Middle frontal gyrus (tissue), 1 donor: Measurements from ENCODE around the gene SMAD5.

Experiments used
- DNase-seq: peaks from one replicate; pipeline ENCODE4 v3.0.0-alpha.2; 2015; ENCODE audit warnings: low spot score; ENCODE audit errors: extremely low spot score

The SMAD5 gene

GRCh38 chr5:136132557-136133221, at the start of gene SMAD5:
Gene SMAD5, plus strand, starts transcription at chr5:136132845. Its CDS starts 20,916 bp downstream, at chr5:136153761.
- peak; percentile 89 for DNase-seq

GRCh38 chr5:136084698-136085097, 47.9 kb upstream of the SMAD5 start:
- DNase-seq, result no peak

DNA sequence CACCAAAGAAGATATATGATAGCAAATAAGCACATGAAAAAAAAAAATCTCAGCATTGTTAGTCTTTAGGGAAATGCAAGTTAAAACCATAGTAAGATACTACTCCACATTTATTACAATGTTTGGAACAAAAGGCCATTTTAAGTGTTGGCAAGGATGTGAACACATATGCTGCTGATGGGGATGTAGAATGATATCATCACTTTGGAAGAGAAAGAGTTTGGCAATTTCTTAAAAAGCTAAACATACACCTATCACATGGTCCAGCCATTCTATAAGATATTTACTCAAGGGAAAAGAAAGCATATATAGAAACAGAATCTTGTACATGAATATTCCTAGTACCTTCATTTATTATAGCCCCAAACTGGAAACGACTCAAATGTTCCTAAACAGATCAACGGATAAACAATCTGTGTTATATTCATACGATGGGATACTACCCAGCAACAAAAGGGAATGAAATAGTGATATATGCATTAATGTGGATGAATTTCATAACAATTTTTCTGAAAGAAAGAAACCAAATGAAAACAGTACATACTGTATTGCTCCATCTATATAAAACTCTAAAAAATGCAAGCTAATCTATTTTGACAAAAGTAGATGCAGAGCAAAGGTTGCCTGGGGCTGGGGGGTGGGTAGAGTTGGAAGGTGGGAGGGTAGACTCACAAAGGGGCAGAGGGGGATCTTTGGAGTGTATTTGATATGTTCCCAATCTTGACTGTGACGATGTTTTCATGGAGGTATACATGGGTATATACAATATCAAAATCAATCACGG, 45.7 kb upstream of the SMAD5 start:
- DNase-seq, result no peak

DNA sequence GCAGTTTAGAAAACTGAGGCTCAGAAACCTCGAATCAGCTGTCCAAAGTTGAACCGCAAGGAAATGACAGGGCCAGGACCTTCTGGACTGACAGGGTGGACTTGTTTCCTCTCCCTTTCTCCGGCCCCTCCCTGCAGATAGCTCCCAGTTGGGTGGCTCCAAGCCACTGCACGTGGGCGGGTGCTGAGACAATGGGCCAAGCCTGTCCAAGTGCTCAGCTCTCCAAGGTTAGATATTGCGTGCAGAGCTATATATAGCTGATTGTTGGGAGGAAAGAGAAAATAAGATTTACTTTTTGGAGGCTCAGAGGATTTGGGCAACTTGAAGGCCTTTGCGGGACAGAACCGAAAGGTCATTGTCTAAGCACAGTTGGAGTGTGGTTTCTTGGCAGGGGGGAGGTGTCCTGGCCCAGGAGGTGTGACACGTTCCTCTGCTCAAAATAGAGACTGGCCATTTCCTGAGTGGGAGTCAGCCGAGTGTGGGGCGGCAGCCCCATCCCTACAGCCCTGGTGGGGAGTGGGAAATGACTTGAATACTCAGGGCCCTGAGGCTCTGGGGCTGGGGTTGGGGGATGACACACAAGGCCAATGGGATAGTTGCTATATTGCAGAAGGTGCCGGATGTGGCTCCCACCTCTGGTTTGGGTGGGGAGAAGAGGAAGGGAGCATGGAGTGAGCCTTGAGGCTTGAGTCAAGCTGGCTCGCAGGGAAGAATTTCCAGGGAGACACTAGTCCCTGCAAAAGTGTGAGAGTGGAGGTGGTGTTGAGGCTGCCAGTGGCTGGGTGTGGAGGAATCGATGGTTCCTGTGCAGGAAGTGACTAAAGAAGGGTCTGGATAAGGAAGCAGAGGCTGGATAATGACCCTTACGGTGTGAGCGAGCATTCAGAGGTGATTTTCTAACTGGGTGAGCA, 44.4 kb upstream of the SMAD5 start:
- DNase-seq, result no peak

DNA sequence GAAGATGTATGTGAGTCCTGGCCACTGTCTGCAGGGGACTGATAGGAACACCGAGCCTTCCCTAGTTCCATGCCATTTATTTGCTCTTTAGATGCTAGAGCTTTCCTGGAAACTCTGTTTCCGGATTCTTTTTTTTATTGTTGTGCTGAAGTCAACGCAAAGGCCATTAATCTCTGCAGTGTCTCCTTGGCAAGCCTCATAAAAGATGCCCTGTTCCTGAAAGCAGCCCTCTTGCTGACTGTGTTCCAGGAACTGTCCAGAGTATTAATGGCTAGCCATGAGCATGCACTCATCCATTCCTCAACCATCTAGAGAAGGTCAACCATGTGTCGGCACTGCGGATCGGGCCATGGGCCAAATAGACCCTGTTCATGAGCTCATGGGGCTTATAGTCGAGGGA, 42.9 kb upstream of the SMAD5 start:
- no peak for DNase-seq

DNA sequence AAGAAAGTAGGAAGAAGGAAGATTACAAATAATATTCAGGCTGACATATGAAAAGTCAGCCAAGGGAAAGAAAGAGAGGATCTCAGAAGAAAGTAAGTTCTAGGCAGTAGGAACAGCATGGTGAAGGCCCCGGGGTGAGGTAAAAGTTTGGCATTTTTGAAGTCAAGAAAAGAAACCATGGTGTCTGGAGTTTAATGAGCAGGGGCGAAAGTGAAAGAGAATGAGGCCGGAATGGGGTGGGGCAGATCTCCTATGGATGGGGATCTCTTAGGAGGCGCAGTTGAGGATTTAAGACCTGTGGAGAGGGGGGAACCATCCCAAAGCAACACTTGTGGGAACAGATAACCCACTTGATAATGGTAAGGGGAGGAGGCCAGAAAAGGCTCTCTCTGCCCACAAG, 42.3 kb upstream of the SMAD5 start:
- no peak for DNase-seq

DNA sequence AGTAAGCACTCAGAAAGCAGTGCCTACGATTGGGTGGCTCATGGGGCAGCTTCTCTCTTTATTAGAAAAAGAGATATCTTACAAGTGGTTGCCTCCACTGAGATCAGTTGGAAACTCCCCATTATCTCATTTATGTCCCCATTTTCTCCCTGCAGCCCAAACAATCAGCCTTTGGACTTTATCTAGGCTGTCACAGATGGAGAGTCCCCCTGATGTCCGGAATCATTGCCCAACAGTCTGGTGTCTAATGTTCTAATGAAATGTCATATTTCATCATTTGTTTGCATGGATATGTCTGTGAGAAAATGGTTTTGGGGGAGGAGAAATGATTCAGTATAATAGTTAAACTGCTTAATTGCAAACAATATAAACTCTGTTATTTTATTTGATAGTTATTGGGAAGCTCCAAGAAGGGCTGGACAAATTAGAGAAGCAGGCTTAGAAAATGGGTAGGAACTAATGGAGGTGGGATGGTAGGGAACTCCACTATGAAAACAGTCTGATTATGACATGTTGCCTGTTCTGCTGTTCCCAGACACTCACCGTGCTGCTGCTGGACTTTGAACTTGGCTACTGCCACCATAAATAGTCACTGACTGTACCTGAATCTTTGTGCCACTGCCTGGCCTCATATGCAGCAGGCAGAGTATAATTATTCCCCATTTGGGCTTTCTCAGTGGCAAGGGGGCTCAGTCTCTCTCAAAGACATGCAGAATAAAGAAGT, 38.3 kb upstream of the SMAD5 start:
- DNase-seq, result no peak

DNA sequence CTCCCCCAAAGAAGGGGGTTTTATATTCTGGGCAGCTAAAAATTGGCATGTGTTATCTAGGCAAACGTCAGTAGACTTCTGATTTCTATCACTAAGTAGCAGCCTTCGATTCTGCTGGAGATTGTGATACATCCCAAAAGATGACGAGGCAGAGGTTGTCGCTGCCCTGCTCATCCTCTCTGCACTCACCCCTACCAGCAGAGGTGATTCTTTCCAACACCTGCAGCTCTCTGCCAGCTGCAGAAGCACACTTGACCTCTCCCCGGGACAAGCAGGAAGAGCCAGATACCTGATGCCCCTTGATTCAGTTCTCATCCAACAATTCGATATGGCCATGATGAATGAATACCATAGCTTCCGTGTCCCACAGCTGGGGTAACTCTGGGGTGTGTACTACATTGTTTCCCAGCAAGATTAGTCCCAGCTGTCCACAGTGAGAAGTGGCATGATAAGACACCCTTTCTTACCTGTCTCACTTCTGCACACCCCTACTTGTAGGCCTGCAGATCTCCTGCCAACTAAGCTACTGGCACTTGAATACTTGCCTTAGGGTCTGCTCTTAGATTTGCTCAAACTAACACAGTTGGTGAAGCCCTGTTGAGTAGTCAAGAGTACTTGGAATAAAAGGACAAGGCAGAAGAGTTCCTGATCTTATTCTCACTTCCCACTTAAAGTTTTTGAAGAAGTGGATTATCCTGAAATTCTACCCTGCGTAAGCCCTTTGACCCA, 37.6 kb upstream of the SMAD5 start:
- no peak for DNase-seq

DNA sequence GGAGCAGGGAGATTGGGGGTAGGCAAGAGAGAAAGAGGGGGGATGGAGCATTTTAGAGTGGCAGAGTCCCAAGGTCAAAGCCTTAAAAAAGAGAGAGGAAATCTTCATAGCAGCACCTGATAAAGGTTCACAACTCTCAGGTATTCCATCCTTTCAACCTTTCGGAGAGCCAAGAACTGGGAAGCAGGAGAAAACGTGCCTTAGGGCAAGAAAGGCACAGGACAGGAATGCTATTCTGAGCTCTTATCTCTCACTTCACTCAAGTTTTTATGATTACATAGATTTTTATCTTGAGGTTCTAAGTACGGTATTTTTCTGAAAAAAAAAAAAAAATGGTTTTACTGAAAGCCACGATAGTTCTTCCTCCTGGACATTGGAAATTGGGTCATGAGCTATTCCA, 34.5 kb upstream of the SMAD5 start:
- no peak for DNase-seq

- no peak for DNase-seq
These were observed 32.8 kb upstream of the SMAD5 start for GRCh38 chr5:136099870-136100269.

DNA sequence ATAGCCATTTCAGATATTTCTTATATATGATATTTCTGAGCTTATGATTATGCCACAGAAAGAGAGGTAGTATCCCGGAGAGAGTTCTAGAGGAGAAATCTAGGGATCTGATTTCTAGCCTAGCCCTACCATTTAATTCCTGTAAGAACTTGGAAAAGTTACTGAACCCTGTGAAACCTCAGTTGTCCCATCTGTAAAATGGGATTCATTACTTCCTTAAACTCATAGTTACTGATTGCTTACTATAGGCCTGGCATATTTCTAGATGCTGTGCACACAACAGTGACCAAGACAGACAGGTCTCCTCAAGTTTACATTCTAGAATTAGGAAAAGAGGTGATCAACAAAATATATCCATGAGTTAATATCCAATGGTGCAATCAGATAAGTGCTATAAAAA, 30.8 kb upstream of the SMAD5 start:
- DNase-seq, result no peak

DNA sequence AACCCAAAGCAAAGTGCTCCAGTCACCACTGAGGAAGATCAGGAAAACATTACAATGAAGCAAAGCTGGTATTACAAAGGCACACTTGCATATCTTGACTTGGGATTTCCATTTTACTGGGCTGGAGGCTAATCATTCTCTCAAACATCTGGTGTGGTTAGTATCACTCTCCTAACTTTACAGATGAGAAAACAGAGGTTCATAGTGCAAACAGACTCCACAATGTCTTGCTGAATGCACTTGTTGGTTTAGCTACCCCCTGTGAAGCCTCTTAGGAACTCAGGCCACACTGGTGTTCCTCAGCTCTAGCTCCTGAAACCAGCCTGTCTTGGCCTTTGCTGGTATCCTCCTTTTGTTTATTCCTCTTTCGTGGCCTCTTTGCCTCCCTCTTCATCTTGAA, 29.5 kb upstream of the SMAD5 start:
- no peak for DNase-seq

DNA sequence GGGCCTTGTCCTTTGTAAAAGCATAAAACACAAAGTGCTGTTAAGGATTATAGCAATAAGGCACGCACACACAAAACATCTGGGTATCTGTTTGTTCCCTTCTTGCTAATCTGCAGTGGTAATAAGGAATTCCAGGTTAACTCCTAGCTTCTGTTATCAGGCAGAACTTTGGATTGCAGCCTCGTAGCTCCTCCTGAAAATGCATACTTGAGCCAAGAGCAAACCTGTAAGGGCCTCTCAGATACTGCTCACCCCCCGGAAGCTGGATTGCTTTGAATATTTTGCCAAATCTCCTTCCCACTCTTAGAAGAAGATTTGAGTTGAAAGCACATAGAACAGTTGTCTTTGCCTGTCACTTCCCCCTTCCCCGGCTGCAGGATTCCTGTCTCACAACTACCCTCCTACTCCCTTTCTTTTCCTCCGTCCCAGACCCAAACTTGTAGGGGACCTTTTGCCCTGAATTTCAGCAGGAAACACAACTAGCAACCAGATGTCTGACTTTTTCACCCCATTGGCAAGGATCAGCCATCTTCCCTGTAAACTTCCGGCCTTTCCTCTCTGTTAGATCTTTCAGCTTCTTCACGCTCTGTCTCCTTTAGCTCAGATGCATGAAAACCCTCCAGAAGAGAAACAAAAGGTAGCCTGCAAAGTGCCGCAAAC, 28.2 kb upstream of the SMAD5 start:
- no peak for DNase-seq

- DNase-seq, result no peak
These were observed 26.2 kb upstream of the SMAD5 start for GRCh38 chr5:136106351-136107031.

DNA sequence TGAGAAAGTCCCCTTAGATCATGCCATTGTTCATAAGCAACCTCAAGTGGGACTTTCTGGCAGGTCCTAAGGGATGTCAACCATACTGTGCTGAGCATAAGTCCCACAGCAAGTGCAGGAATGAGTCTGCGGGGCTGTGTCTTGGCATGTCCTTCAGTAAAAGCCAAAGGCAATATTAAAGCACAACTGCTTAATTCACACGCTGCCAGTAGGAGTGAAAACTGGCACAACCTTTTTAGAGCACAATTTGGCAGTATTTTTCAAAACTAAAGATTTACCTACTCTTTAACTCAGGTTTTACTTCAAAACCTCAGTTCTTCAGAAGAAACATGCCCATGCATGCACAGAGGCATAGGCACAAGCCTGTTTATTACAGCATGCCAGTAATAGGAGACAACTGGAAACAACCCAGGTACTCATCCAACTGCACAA, 24.4 kb upstream of the SMAD5 start:
- DNase-seq, result no peak

DNA sequence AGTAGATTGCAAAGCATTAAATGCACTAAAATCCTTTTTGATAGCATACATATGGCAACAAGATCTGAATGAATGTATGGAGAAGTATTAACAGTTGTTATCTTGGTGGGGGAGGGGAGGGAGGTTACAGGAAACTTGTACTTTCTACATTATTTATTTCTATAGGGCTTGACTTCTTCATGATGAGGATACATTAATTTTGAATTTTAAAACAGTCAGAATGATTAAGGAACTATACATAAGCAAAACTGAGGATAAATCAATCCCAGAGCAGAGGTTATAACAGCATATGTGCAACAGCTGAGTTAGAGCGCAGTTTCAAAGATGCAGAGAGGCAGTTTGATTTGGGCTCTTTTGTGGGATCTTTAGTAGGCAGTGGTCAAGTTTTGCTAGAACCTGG, 23.9 kb upstream of the SMAD5 start:
- no peak for DNase-seq

DNA sequence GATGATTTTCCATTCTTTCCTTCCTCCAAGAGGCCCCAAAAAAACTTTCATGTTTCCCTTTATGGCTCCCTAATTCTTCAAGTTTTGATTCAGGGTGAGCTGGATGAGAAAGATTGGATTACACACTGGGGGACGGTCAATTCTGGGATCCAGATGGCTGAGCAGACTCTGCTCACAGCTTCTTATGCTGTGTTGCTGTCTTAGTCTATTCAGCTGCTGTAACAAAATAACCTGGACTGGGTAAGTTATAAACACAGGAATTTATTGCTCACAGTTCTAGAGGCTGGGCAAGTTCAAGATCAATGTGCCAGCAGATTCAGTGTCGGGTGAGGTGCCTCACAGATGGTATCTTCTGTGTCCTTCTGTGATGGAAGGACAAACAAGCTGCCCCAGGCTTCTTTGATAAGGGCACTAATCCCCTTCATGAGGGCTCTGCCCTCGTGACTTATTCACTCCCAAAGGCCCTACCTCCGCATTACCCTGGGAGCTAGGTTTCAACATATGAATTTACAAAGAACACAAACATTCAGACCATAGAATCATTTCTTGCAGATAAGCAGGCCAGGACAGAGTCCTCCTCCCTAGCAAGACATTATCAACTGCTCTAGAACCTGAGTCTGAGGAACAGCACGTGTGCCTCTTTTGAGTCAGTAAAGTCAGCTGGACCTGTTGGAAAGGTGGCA, 23.1 kb upstream of the SMAD5 start:
- no peak for DNase-seq

GRCh38 chr5:136113606-136114005, 19.0 kb upstream of the SMAD5 start:
- no peak for DNase-seq
